GM19023 (cell line): ENCODE results near the gene ST7.
"Not testable (repeated sequence)": the region's sequence is repeated elsewhere in the genome, so short reads cannot be mapped to it uniquely, and the experiment has no call there.

Source experiments
- ATAC-seq: cut with Tn5 transposase; IDR thresholded peaks from one replicate; pipeline ENCODE4 v1.9.1; 2021; ENCODE audit warnings: mild to moderate bottlenecking, moderate library complexity; ENCODE audit not compliant: unreplicated experiment

Gene ST7

GRCh38 chr7:116950889-116951351, 2.4 kb upstream of the ST7 start:
- ATAC-seq, result no peak

GRCh38 chr7:116951366-116952292, 1.7 kb upstream of the ST7 start:
- no peak for ATAC-seq

GRCh38 chr7:116952635-116953371, 498 bp upstream of the ST7 start:
- peak; percentile 18 for ATAC-seq

DNA sequence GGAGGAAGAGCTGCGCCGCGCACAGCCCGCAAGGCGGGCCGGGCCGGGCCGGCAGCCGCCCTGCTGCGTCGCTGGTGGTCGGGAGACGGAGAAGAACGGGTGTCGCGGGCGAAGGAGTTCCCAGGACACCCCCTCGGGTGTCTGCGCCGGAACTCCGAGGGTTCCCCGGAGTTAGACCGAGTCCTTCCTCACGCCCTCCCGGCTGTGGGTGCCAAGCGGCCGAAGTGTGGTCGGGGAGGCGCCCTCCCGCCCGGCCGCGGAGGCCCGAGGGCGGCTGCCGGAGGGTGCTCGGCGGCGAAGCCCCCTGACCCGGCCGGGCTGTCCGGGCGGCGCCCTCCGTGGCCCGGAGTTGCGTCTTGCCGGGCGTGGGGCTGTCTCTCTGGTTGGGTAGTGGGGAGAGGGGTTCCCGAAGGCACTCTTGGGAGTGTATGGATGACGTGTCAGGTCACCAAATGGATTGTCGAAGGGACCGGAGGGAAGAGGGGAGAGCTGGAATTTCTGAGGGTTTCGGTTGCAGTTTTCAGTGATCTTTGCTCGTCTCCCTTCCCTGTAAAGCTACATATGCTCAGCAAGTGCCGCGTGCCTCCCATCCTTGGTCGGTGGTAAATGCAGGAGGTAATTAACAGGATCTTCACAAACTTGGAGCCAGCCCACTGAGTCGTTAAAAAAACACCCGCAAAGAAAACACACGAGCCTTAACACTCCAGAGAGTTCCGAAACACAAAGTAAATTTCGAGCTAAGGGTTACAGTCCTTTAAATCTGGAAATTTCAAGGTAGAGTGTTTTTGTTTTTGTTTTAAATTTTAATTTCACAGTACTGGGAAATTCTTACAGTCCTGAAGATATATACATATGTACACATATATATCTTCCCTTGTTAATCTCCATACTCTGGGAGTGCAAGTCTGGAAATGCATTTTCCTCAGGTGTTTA, 871 bp downstream of the ST7 start:
- peak; percentile 24 for ATAC-seq

DNA sequence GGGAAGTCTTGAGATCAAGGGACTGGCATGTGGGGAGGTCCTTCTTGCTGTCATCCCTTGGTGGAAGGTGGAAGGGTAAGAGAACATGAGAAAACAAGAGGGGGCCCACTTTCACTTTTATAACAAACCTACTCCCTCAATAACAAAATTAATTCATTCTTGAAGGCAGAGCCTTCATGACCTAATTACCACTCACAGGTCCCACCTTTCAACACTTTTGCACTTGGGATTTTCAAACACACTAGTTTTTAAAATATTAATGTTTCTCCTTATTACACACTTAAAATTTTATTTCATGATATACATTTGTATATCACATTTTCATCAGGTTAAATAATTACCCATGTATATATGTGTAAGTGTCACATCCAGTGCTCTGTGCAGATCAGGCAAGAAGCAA, 2.0 kb downstream of the ST7 start:
- ATAC-seq, result no peak

DNA sequence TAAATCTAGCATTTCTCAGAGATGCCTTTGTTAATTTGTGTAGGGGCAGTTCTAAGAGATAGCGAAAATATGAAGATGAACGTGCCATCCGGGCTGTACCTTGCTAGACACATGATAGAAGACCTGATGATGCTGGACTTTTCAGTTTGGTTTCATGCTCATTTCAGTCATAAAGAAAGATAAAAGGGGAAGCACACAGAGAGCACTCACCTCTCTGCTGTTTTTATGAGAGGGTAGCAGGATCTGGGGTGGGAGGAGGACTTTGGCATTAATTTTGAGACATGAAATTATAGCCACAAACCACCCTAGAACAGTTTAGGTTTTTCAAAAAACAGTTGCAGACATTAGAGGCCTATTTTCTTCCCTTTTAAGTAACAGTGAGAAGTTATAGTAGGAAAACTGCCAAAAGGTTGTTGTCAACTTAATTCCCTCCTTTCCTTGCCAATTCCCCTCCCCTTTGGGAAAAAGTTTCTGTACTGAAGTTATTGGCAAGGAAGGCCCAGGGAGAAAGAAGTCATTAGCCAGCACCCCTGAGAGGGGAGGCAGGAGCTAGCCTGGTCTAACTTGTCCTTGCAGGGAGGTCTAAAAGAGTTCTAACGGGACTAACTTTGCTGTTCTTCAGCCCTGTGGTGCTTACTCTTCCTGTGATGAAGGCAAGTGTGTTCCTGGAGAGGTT, 2.6 kb downstream of the ST7 start:
- ATAC-seq, result peak; percentile 67

DNA sequence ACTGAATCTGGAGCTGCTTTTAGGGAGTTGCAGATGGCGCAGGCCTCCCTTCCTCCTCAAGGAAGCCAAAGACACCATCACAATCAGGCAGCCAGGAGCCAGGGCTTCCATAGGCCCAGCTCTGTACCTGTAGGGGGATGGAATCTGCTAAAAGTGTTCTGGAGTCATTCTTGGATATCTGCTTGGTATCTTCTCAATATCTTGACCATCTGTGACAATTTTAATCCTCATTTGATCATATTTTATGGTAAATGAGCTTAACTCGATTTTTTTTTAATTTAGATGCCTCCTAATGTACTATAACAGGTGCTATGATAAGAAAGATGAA, 3.1 kb downstream of the ST7 start:
- ATAC-seq, result no peak

- ATAC-seq, result peak; percentile 26
Measured at GRCh38 chr7:116957874-116958273, 4.6 kb downstream of the ST7 start.

- not testable (repeated sequence) for ATAC-seq
Measured at GRCh38 chr7:116961966-116962673, 8.8 kb downstream of the ST7 start.

- ATAC-seq, result no peak
Measured at GRCh38 chr7:116963234-116963633, 9.9 kb downstream of the ST7 start.

DNA sequence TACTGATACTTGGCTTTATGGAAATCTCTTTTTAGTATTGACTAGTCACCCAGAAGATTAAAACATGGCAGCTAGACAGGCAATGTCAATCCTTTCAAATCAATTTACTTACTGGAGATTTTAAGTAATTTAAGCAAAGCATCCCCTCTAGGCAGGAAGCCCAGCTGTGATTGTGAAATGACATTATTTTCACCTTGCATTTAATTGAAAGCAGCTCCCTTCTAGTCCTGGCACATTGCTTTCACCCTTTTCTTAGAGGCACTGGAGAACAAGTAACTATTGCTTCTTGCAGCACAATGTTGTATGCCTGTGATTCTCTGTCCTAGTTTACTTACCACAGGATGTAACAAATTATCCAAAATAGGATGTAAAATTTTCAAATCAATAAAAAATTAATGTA, 13.3 kb downstream of the ST7 start:
- ATAC-seq, result no peak

DNA sequence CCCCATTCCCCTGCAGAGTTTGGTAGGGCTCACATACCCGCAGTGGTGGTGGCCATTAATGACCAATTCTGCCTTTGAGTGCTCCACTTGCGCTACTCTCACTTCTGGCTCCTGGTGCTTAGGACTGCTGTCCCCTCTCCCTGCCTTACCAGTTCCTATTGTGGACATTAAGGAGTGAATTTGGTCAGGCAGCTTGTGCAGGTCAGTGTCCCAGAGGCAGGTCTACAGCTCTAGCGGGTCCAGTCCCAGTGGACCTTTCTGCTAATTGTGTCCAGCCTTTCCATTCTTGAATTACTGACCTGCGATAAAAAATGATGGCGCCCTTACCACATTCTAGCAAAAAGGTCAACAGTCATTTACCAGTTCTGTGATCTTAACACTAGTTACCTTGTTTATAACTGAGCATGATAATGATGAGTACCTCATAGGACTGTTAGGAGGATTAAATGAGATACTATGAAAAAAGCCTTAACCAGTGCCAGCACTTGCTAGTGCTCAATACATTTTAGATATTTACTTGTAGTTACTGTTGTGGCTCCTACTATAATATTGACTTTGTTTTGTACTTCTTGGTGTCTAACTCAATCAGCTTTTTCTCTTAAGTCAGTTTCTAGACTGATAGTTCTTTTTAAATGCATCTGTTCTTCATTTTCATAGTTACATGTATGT, 14.1 kb downstream of the ST7 start:
- no peak for ATAC-seq

GRCh38 chr7:116967983-116968382, 14.7 kb downstream of the ST7 start:
- ATAC-seq, result no peak

- no peak for ATAC-seq
Measured at GRCh38 chr7:116968631-116969030, 15.3 kb downstream of the ST7 start.

- ATAC-seq, result no peak
Measured at GRCh38 chr7:116969371-116969902, 16.1 kb downstream of the ST7 start.

DNA sequence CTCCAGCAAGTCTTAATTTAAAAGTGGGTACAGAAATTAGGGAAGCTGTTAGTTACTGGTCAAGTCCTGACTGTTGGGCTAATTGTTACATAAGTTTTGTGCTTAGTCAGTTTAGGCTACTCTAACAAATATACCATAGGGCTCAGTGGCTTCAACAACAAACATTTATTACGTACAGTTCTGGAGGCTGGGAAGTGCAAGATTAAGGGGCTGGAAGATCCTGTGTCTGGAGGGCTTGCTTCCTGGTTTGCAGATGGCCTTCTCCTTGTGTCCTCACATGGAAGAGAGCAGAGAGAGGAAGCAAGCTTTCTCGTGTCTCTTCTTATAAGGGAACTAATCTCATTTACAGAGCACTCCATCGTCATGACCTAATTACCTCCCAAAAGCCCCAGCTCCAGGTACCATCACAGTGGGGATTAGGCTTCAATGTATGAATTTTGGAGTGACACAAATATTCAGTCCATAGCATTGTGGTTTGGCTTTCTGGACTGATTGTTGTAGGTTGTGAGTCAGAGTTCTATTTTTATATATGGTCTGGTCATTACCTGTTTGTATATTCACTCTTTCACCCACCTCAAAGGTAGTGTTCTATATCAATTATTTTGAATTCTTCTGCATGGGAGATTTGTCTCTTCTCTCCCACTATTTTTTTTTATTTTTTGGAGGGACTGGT, 17.1 kb downstream of the ST7 start:
- ATAC-seq, result peak; percentile 71

GRCh38 chr7:116971153-116971552, 17.9 kb downstream of the ST7 start:
- not testable (repeated sequence) for ATAC-seq

DNA sequence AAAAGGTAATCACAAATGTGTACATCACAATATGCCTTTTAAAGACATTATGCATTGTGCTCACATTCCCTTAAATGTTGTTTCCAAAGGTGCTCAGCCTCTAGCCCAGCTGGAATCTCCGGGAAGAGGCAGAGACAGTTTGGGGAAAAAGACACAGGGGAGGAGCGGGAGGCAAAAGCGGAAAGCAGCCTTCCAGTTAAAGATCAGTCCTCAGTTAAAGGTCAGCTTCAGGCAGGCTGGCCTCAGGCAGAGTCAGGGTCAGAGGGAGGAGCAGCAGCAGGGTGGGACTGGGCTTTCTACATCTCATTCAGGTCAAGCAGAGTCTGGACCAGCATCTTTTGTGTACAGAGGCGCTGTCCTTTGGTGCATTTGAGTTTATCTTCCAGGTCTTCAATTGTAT, 18.6 kb downstream of the ST7 start:
- ATAC-seq, result no peak
